H1 (cell line): ENCODE results near the gene TMOD4. TPM values are rescaled to one million over a fixed set of nuclear protein-coding genes. Genes with fewer than 3 reads are reported as not detected.

Experiments used
- BCL11A ChIP-seq, 2 experiments: IDR thresholded peaks; one replicate each; pipeline ENCODE4 v1.6.1; 2011; ENCODE audit warnings: low read depth in 2 of 2, low read length in 2 of 2, mild to moderate bottlenecking in 2 of 2
- CHD2 ChIP-seq: IDR thresholded peaks from 2 replicates; pipeline ENCODE4 v1.6.1; 2012; ENCODE audit warnings: low read length, improper control_type of control experiment
- CTCF ChIP-seq, 3 experiments: IDR thresholded peaks; 1 replicate in 2 of 3; 2 replicates in 1 of 3; pipeline versions ENCODE4 v1.5.1 to v1.6.1; 2011; ENCODE audit warnings: low read length in 3 of 3, mild to moderate bottlenecking in 3 of 3, inconsistent platforms in 2 of 3, low read depth in 1 of 3, moderate library complexity in 1 of 3; ENCODE audit not compliant: insufficient read depth in 1 of 3; ENCODE audit errors: control extremely low read depth in 1 of 3
- EP300 ChIP-seq, 2 experiments: IDR thresholded peaks; 1 replicate in 1 of 2; 2 replicates in 1 of 2; pipeline ENCODE4 v1.6.1; 2011 to 2012; ENCODE audit warnings: low read depth in 2 of 2, low read length in 2 of 2, mild to moderate bottlenecking in 2 of 2, borderline replicate concordance in 1 of 2, inconsistent platforms in 1 of 2, moderate library complexity in 1 of 2
- GABPA ChIP-seq: IDR thresholded peaks from 2 replicates; pipeline ENCODE4 v1.6.1; 2011; ENCODE audit warnings: mild to moderate bottlenecking, low read length, moderate library complexity, borderline replicate concordance; ENCODE audit not compliant: insufficient read depth
- GTF2F1 ChIP-seq: IDR thresholded peaks from 2 replicates; pipeline ENCODE4 v1.6.1; 2012; ENCODE audit warnings: low read depth, low read length, improper control_type of control experiment, borderline replicate concordance
- PHF8 ChIP-seq: fragments of 200-600 bp; sonication (generic); conservative IDR thresholded peaks from 2 replicates; pipeline ENCODE4 v1.7.1; 2012; ENCODE audit warnings: low read depth, mild to moderate bottlenecking, inconsistent platforms, low read length, moderate library complexity
- ZNF274 ChIP-seq: IDR thresholded peaks from 2 replicates; pipeline ENCODE4 v1.7.0; 2012; ENCODE audit warnings: low read length, borderline replicate concordance; ENCODE audit errors: extremely low read depth
- polyA plus RNA-seq, 7 experiments: library from polyadenylated mRNA; depleted of rRNA in 3 of 7; stranded (reverse) in 5 of 7; unstranded in 2 of 7; fragments of >200 nt in 5 of 7; fragments of 200-250 nt in 2 of 7; gene quantifications; 1 replicate in 5 of 7; 2 replicates in 1 of 7; 4 replicates in 1 of 7; pipeline versions ENCODE4 v1.2.1 to v1.2.3, GENCODE V29; 2011 to 2013; ENCODE audit warnings: missing spikeins in 2 of 7, mixed read lengths in 2 of 7
- total RNA-seq: library from RNA; stranded (reverse); fragmentation: NEBNext Ultra II Directional; extraction: Animal tissue kit (Norgen Biotek cat#: 25700); gene quantifications from 2 replicates; pipeline ENCODE4 v1.2.1, GENCODE V29; 2021

The TMOD4 gene
- total and polyA plus RNA-seq, 2 of the 8 experiments (the other 6 are each of a cell fraction or from before 2014, with no cell fraction given): 0.42 TPM; not detected in 1

DNA sequence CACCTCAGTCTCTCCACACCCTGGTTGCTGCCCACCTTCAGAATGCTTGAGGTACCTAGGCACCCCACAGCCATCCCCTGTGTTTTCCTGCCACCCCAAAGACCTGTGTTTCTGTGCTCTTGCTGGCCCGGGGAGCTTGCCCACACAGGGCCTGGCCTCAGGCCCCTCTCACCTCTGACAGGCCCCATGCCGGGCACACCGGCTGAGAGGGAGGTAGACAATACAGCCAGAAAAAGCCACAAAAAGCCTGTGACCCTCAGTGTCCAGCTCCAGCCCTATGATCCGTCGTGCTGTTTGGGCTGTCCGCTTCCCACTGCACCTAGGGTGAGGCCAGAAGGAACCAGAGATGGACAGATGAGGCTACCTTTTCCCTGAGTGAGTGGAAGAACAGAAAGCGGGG is 40.8 kb downstream of the TMOD4 start (continued):
- no peak for TF ChIP-seq CTCF (IDR thresholded peaks at IDR 0.05; ENCODE audit: control extremely low read depth in 1 of 3, insufficient read depth in 1 of 3, low read depth in 1 of 3, low read length in 3 of 3)
- no peak for TF ChIP-seq BCL11A (IDR thresholded peaks at IDR 0.05; ENCODE audit: low read depth in 2 of 2, low read length in 2 of 2)
- TF ChIP-seq GABPA: no peak
- TF ChIP-seq GTF2F1: no peak
- no peak for TF ChIP-seq ZNF274
- TF ChIP-seq CHD2: no peak
- no peak for TF ChIP-seq EP300 (IDR thresholded peaks at IDR 0.05; ENCODE audit: borderline replicate concordance in 1 of 2, low read depth in 2 of 2, low read length in 2 of 2)
- TF ChIP-seq PHF8: no peak
